GM12878 (cell line): ENCODE results near the gene RHEB. TPM values are rescaled to one million over a fixed set of nuclear protein-coding genes. Genes with fewer than 3 reads are reported as not detected.

Experiments
- ATAC-seq: fragments of 200-7000 bp; cut with Tn5 transposase; 3 replicates; pipeline ENCODE4 v1.9.1; 2020; ENCODE audit warnings: mild to moderate bottlenecking, moderate library complexity
- BruUV-seq: library from RNA; stranded (reverse); fragments of 400-500 nt; replicated peaks from 2 replicates; lab custom pipeline; 2021; lab: Mats Ljungman, UMichigan
- CTCF ChIA-PET: fragments of 300-600 bp; sonication (Branson Sonifier 250); formaldehyde crosslinking; extraction: SDS; loops from one replicate; lab custom pipeline; 2021; ENCODE audit warnings: inconsistent platforms; lab: Yijun Ruan, JAX
- POLR2A ChIA-PET: fragments of 350-600 bp; formaldehyde crosslinking; extraction: SDS; loops from one replicate; lab custom pipeline; 2021; ENCODE audit warnings: inconsistent platforms; lab: Charles Lee
- RAD21 ChIA-PET: fragments of 300-600 bp; sonication (Branson Sonifier 250); formaldehyde crosslinking; loops from one replicate; lab custom pipeline; 2023; ENCODE audit warnings: antibody characterized with exemption; ENCODE audit not compliant: unreplicated experiment; lab: Charles Lee
- SMC1A ChIA-PET: fragments of 300-600 bp; sonication (Branson Sonifier 250); formaldehyde crosslinking; loops from one replicate; lab custom pipeline; 2023; ENCODE audit not compliant: unreplicated experiment, uncharacterized antibody; lab: Charles Lee
- DNase-seq: peaks from one replicate; pipeline ENCODE4 v3.0.0-alpha.2; 2011; ENCODE audit warnings: low read depth, low spot score
- FAIRE-seq: peaks from 3 replicates; lab custom pipeline; 2011; peaks lifted over from hg19 to GRCh38; lab: Jason Lieb, UNC
- H2AFZ ChIP-seq: 2 replicates; pipeline ENCODE4 v1.6.0; 2011; ENCODE audit warnings: low read depth, low read length, control low read depth; ENCODE audit not compliant: control insufficient read depth
- H3K27ac ChIP-seq: 2 replicates; pipeline ENCODE4 v1.5.1; 2011; ENCODE audit warnings: control low read depth; ENCODE audit not compliant: control insufficient read depth, insufficient read depth
- H3K27me3 ChIP-seq, 2 experiments: replicated peaks in 1 of 2; 2 replicates each; pipeline versions ENCODE4 v1.6.0 to v1.6.1; 2011; ENCODE audit warnings: low read length in 1 of 2; ENCODE audit not compliant: control insufficient read depth in 2 of 2, insufficient read depth in 2 of 2
- H3K36me3 ChIP-seq, 2 experiments: 2 replicates each; pipeline ENCODE4 v1.5.1; 2011; ENCODE audit warnings: low read length in 1 of 2; ENCODE audit not compliant: control insufficient read depth in 2 of 2, insufficient read depth in 2 of 2
- H3K4me1 ChIP-seq: 2 replicates; pipeline ENCODE4 v1.6.1; 2011; ENCODE audit warnings: mild to moderate bottlenecking, low read length, moderate library complexity, mixed read lengths; ENCODE audit not compliant: control insufficient read depth, insufficient read depth
- H3K4me2 ChIP-seq: 2 replicates; pipeline ENCODE4 v1.6.0; 2011; ENCODE audit warnings: control low read depth; ENCODE audit not compliant: control insufficient read depth, insufficient read depth
- H3K4me3 ChIP-seq: fragments of 200-600 bp; sonication (generic); 2 replicates; pipeline ENCODE4 v1.5.1; 2016
- H3K79me2 ChIP-seq: 2 replicates; pipeline ENCODE4 v1.6.0; 2011; ENCODE audit warnings: low read length; ENCODE audit not compliant: control insufficient read depth, insufficient read depth
- H3K9ac ChIP-seq: 2 replicates; pipeline ENCODE4 v1.8.0; 2011; ENCODE audit warnings: low read length, control low read depth, mixed read lengths; ENCODE audit not compliant: control insufficient read depth, insufficient read depth
- H3K9me3 ChIP-seq: replicated peaks from 3 replicates; pipeline ENCODE4 v1.5.1; 2011; ENCODE audit warnings: mild to moderate bottlenecking, low read length; ENCODE audit not compliant: control insufficient read depth, insufficient read depth
- H4K20me1 ChIP-seq: 2 replicates; pipeline ENCODE4 v1.6.0; 2011; ENCODE audit not compliant: control insufficient read depth, insufficient read depth
- BHLHE40 ChIP-seq, 2 experiments: fragments of 450-650 bp in 1 of 2; IDR thresholded peaks; 2 replicates each; pipeline ENCODE4 v1.6.1; 2011 to 2017; ENCODE audit warnings: low read depth in 2 of 2, borderline replicate concordance in 1 of 2, improper control_type of control experiment in 1 of 2, low read length in 1 of 2, mild to moderate bottlenecking in 1 of 2
- EED ChIP-seq: sonication (generic); IDR thresholded peaks from 2 replicates; pipeline ENCODE4 v1.6.1; 2016; ENCODE audit warnings: antibody characterized with exemption, low read depth
- ETV6 ChIP-seq, 2 experiments: fragments of 450-650 bp in 1 of 2; IDR thresholded peaks in 1 of 2; conservative IDR thresholded peaks in 1 of 2; 2 replicates each; pipeline ENCODE4 v1.6.1; 2014; ENCODE audit warnings: antibody characterized with exemption in 1 of 2, borderline replicate concordance in 1 of 2, low read depth in 1 of 2, mild to moderate bottlenecking in 1 of 2, moderate library complexity in 1 of 2
- POLR2A ChIP-seq: IDR thresholded peaks from 2 replicates; pipeline ENCODE4 v1.6.1; 2011; ENCODE audit warnings: low read depth, mild to moderate bottlenecking, low read length
- POLR2AphosphoS5 ChIP-seq: IDR thresholded peaks from 2 replicates; pipeline ENCODE4 v1.6.1; 2011; ENCODE audit warnings: mild to moderate bottlenecking, low read length, inconsistent platforms
- RUNX3 ChIP-seq: IDR thresholded peaks from 2 replicates; pipeline ENCODE4 v1.6.1; 2012; ENCODE audit warnings: low read length, inconsistent platforms
- SMARCA5 ChIP-seq: fragments of 450-650 bp; IDR thresholded peaks from 2 replicates; pipeline ENCODE4 v1.6.1; 2017; ENCODE audit warnings: mild to moderate bottlenecking
- WGBS: methylation state at CpG from one replicate; pipeline ENCODE4 v1.1.6; 2016; ENCODE audit warnings: low lambda C conversion rate; ENCODE audit not compliant: insufficient replicate concordance, insufficient coverage; ENCODE audit errors: missing lambda C conversion rate; 5-methylcytosine and 5-hydroxymethylcytosine counted together
- in situ Hi-C: fragments of 300-500 bp; cut with MboI; formaldehyde crosslinking; loops from 9 replicates; pipeline ENCODE4 v1.14.3; 2018; ENCODE audit warnings: mixed read lengths
- intact Hi-C: fragments of 100-400 bp; cut with micrococcal nuclease; formaldehyde crosslinking; loops from one replicate; pipeline ENCODE4 v1.14.2; 2022; ENCODE audit not compliant: unreplicated experiment
- polyA plus RNA-seq, 11 experiments: library from polyadenylated mRNA; depleted of rRNA in 4 of 11; unstranded in 6 of 11; stranded (reverse) in 5 of 11; fragments of >200 nt; fragmentation: Nextera tagmentation in 4 of 11; fragmentation: Illumina TruSeq in 1 of 11; extraction: Ambion mirVana in 4 of 11; extraction: Trizol in 1 of 11; gene quantifications; 1 replicate in 1 of 11; 2 replicates in 10 of 11; pipeline versions ENCODE4 v1.2.1 to v1.2.3, GENCODE V29; 2011 to 2016; ENCODE audit warnings: inconsistent platforms in 2 of 11, missing spikeins in 2 of 11, low read depth in 1 of 11
- total RNA-seq, 4 experiments: library from RNA; depleted of rRNA in 3 of 4; stranded (reverse); fragments of >200 nt in 3 of 4; fragmentation: Illumina TruSeq in 1 of 4; extraction: Trizol in 1 of 4; gene quantifications; 2 replicates each; pipeline versions ENCODE4 v1.2.1 to v1.2.3, GENCODE V29; 2013 to 2021
- TF ChIP-seq, protein P1 (sequence below): IDR thresholded peaks from 2 replicates; pipeline ENCODE4 v1.6.1; 2012; ENCODE audit warnings: low read depth, low read length, improper control_type of control experiment
- TF ChIP-seq, protein P2 (sequence below): fragments of 450-650 bp; IDR thresholded peaks from 2 replicates; pipeline ENCODE4 v1.6.1; 2017; ENCODE audit warnings: low read depth, mild to moderate bottlenecking, moderate library complexity
- TF ChIP-seq, protein P3 (sequence below), 3 experiments: IDR thresholded peaks in 2 of 3; conservative IDR thresholded peaks in 1 of 3; 2 replicates each; pipeline ENCODE4 v1.5.1; 2011; ENCODE audit warnings: low read depth in 3 of 3, low read length in 3 of 3, mild to moderate bottlenecking in 3 of 3, control low read depth in 2 of 3, moderate library complexity in 2 of 3, inconsistent platforms in 1 of 3, mixed read lengths in 1 of 3; ENCODE audit not compliant: control insufficient read depth in 2 of 3, insufficient read depth in 1 of 3; ENCODE audit errors: extremely low read depth in 1 of 3
- TF ChIP-seq, protein P4 (sequence below): fragments of 150-350 bp; IDR thresholded peaks from 2 replicates; pipeline ENCODE4 v1.6.1; 2016; ENCODE audit warnings: low read depth, low read length

Gene RHEB
- total and polyA plus RNA-seq, 10 of the 15 experiments (the other 5 are each of a cell fraction or from before 2014, with no cell fraction given) = 6.2 to 67.8 (median 38.0) TPM

DNA sequence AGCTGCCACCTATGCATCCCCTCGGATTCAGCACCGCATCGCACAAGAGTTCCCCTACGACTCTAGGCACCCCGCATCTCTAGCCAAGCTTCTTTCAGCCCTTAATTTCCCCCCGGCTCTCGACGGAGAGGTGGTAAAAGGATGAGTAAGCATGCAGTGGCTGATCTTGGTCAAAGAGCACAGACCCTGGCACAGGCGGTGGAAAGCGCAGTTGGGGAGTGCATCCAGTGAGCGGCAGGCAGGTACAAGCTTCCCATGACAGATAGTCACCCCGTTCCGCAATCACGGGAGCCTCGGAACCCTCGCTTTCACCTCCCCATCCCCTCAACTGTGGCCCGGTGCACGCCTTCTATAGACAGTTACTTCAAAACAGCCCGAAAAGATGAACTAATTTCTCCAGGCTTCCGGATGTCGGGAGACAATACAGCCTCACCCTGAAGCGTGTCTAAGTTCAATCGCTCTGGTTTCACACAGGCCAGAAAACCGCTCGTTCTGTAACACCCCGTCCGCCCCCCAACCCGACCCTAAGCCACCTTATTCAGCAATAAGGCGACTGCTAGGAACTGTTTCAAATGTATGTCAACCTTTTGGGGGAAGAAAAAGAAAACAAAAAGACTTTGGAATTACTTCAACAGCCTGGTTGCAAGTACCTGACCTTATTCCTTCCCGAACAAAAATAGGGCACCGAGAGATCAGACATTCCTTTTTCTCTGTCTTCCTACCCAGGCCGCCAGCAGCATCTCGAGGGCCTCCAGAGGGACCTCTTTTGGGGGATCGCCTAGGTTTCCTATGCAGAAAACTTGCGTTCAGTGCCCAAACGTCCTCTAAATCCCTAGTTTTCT, 1.4 kb downstream of the RHEB start:
- intact Hi-C loops = loop anchor here (1.0 to 5.0 kb wide), 2 partner anchors 46 to 176 kb away; partner anchors contain the start of gene NUB1
- peaks cover 7% of the 10 kb centered on the region for H3K4me1 ChIP-seq
- H3K4me2 ChIP-seq = peak overlapping the region; percentile 66
- H3K27ac ChIP-seq = peak overlapping the region; percentile 91
- H2AFZ ChIP-seq = no peak overlapping the region
- H4K20me1 ChIP-seq = peaks cover 6% of the 10 kb centered on the region; the same call in 1 of the 2 replicates
- 1% methylated on average over 36 of the region's 36 CpGs for WGBS
- ATAC-seq (peak; percentile 25), FAIRE-seq (peak; percentile 87), DNase-seq (no peak)
- no TSS peak for BruUV-seq
- H3K36me3 ChIP-seq = no peaks in the 10 kb centered on the region
- peak overlapping the region; percentile 98 for H3K4me3 ChIP-seq
- no peaks in the 10 kb centered on the region; the same call in 1 of the 3 replicates for H3K9me3 ChIP-seq
- H3K79me2 ChIP-seq = peaks cover 58% of the 10 kb centered on the region
- SMC1A ChIA-PET = interaction anchor here (0.8 to 4.0 kb wide), 6 partner anchors 9 to 115 kb away, joined by 3 to 27 read pairs (median 5); no protein-coding TSS in a partner anchor
- H3K27me3 ChIP-seq = no peaks in the 10 kb centered on the region
- POLR2A ChIA-PET = interaction anchor here (0.6 to 2.2 kb wide), 12 partner anchors 9 to 423 kb away, joined by 3 to 6 read pairs (median 4); no protein-coding TSS in a partner anchor
- RAD21 ChIA-PET = interaction anchor here (0.8 to 3.9 kb wide), 9 partner anchors 9 to 150 kb away, joined by 3 to 38 read pairs (median 5); no protein-coding TSS in a partner anchor
- in situ Hi-C loops = no loop called here
- peak overlapping the region; percentile 93 for H3K9ac ChIP-seq
- CTCF ChIA-PET = interaction anchor here (0.6 to 2.9 kb wide), 5 partner anchors 11 to 837 kb away, joined by 3 to 12 read pairs (median 3); no protein-coding TSS in a partner anchor
- TF ChIP-seq EED = peak; percentile 48; the same call in 1 of the 2 replicates
- TF ChIP-seq POLR2AphosphoS5 = 0 out of 2 replicates have a peak, but pooled peaks have one; percentile 31
- peak in 1 of 2 experiments; percentile 19; a peak in 1 of 4 replicates for TF ChIP-seq BHLHE40 (IDR thresholded peaks at IDR 0.05; ENCODE audit: borderline replicate concordance in 1 of 2, low read depth in 2 of 2, low read length in 1 of 2)
- TF ChIP-seq, protein P1, sequence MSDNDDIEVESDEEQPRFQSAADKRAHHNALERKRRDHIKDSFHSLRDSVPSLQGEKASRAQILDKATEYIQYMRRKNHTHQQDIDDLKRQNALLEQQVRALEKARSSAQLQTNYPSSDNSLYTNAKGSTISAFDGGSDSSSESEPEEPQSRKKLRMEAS = no peak
- TF ChIP-seq RUNX3 = peak; percentile 27; the same call in 1 of the 2 replicates
- TF ChIP-seq, protein P2, sequence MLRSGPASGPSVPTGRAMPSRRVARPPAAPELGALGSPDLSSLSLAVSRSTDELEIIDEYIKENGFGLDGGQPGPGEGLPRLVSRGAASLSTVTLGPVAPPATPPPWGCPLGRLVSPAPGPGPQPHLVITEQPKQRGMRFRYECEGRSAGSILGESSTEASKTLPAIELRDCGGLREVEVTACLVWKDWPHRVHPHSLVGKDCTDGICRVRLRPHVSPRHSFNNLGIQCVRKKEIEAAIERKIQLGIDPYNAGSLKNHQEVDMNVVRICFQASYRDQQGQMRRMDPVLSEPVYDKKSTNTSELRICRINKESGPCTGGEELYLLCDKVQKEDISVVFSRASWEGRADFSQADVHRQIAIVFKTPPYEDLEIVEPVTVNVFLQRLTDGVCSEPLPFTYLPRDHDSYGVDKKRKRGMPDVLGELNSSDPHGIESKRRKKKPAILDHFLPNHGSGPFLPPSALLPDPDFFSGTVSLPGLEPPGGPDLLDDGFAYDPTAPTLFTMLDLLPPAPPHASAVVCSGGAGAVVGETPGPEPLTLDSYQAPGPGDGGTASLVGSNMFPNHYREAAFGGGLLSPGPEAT = 0 out of 2 replicates have a peak, but pooled peaks have one; percentile 14
- TF ChIP-seq, protein P3, sequence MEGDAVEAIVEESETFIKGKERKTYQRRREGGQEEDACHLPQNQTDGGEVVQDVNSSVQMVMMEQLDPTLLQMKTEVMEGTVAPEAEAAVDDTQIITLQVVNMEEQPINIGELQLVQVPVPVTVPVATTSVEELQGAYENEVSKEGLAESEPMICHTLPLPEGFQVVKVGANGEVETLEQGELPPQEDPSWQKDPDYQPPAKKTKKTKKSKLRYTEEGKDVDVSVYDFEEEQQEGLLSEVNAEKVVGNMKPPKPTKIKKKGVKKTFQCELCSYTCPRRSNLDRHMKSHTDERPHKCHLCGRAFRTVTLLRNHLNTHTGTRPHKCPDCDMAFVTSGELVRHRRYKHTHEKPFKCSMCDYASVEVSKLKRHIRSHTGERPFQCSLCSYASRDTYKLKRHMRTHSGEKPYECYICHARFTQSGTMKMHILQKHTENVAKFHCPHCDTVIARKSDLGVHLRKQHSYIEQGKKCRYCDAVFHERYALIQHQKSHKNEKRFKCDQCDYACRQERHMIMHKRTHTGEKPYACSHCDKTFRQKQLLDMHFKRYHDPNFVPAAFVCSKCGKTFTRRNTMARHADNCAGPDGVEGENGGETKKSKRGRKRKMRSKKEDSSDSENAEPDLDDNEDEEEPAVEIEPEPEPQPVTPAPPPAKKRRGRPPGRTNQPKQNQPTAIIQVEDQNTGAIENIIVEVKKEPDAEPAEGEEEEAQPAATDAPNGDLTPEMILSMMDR (IDR thresholded peaks at IDR 0.05 in 2 of 3, conservative IDR thresholded peaks at IDR 0.05 in 1 of 3; ENCODE audit: control insufficient read depth in 2 of 3, extremely low read depth in 1 of 3, insufficient read depth in 1 of 3, low read depth in 3 of 3, low read length in 3 of 3) = peak in 2 of 3 experiments; percentile 2 to 28; a peak in 1 of 6 replicates
- TF ChIP-seq, protein P4, sequence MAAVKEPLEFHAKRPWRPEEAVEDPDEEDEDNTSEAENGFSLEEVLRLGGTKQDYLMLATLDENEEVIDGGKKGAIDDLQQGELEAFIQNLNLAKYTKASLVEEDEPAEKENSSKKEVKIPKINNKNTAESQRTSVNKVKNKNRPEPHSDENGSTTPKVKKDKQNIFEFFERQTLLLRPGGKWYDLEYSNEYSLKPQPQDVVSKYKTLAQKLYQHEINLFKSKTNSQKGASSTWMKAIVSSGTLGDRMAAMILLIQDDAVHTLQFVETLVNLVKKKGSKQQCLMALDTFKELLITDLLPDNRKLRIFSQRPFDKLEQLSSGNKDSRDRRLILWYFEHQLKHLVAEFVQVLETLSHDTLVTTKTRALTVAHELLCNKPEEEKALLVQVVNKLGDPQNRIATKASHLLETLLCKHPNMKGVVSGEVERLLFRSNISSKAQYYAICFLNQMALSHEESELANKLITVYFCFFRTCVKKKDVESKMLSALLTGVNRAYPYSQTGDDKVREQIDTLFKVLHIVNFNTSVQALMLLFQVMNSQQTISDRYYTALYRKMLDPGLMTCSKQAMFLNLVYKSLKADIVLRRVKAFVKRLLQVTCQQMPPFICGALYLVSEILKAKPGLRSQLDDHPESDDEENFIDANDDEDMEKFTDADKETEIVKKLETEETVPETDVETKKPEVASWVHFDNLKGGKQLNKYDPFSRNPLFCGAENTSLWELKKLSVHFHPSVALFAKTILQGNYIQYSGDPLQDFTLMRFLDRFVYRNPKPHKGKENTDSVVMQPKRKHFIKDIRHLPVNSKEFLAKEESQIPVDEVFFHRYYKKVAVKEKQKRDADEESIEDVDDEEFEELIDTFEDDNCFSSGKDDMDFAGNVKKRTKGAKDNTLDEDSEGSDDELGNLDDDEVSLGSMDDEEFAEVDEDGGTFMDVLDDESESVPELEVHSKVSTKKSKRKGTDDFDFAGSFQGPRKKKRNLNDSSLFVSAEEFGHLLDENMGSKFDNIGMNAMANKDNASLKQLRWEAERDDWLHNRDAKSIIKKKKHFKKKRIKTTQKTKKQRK = no peak
- peak; percentile 56; the same call in 1 of the 2 replicates for TF ChIP-seq POLR2A
- 0 out of 2 replicates have a peak, but pooled peaks have one; percentile 16 for TF ChIP-seq SMARCA5
- TF ChIP-seq ETV6 (conservative IDR thresholded peaks at IDR 0.05 in 1 of 2, IDR thresholded peaks at IDR 0.05 in 1 of 2; ENCODE audit: borderline replicate concordance in 1 of 2, low read depth in 1 of 2) = no peak
